Measurements from ENCODE around the gene PCDH7.

The PCDH7 gene

GRCh38 chr4:30727409-30727808, 7.2 kb downstream of the PCDH7 start:
- no peak for DNase-seq (ENCODE audit: low spot score)

GRCh38 chr4:30728311-30728710, 8.1 kb downstream of the PCDH7 start:
- no peak for DNase-seq (ENCODE audit: low spot score)

GRCh38 chr4:30743897-30744296, 23.7 kb downstream of the PCDH7 start:
- DNase-seq (ENCODE audit: low spot score): no peak

- DNase-seq (ENCODE audit: low spot score): no peak
Observed at GRCh38 chr4:30744386-30744785, 24.2 kb downstream of the PCDH7 start.

GRCh38 chr4:30744957-30745640, 24.9 kb downstream of the PCDH7 start:
- DNase-seq (ENCODE audit: low spot score): no peak

GRCh38 chr4:30746735-30747134, 26.6 kb downstream of the PCDH7 start:
- DNase-seq (ENCODE audit: low spot score): no peak

GRCh38 chr4:30753316-30753715, 33.1 kb downstream of the PCDH7 start:
- no peak for DNase-seq (ENCODE audit: low spot score)

GRCh38 chr4:30754021-30754420, 33.9 kb downstream of the PCDH7 start:
- no peak for DNase-seq (ENCODE audit: low spot score)

- no peak for DNase-seq (ENCODE audit: low spot score)
Observed at GRCh38 chr4:30755346-30755745, 35.2 kb downstream of the PCDH7 start.

- no peak for DNase-seq (ENCODE audit: low spot score)
Observed at GRCh38 chr4:30756553-30756952, 36.4 kb downstream of the PCDH7 start.

- peak; percentile 11 for DNase-seq (ENCODE audit: low spot score)
Observed at GRCh38 chr4:30757357-30757756, 37.2 kb downstream of the PCDH7 start.

GRCh38 chr4:30760551-30760950, 40.4 kb downstream of the PCDH7 start:
- no peak for DNase-seq (ENCODE audit: low spot score)

- DNase-seq (ENCODE audit: low spot score): no peak
Observed at GRCh38 chr4:30763321-30763727, 43.2 kb downstream of the PCDH7 start.

- no peak for DNase-seq (ENCODE audit: low spot score)
Observed at GRCh38 chr4:30765022-30765421, 44.9 kb downstream of the PCDH7 start.

GRCh38 chr4:30767147-30767845, 47.1 kb downstream of the PCDH7 start:
- DNase-seq (ENCODE audit: low spot score): no peak

- no peak for DNase-seq (ENCODE audit: low spot score)
Observed at GRCh38 chr4:30768277-30768676, 48.1 kb downstream of the PCDH7 start.

GRCh38 chr4:30769093-30769492, 48.9 kb downstream of the PCDH7 start:
- peak; percentile 7 for DNase-seq (ENCODE audit: low spot score)

GRCh38 chr4:30770049-30770549, 49.9 kb downstream of the PCDH7 start:
- DNase-seq (ENCODE audit: low spot score): peak; percentile 8

GRCh38 chr4:30770812-30771211, 50.6 kb downstream of the PCDH7 start:
- no peak for DNase-seq (ENCODE audit: low spot score)

GRCh38 chr4:30776451-30776850, 56.3 kb downstream of the PCDH7 start:
- no peak for DNase-seq (ENCODE audit: low spot score)

GRCh38 chr4:30776921-30777415, 56.8 kb downstream of the PCDH7 start:
- DNase-seq (ENCODE audit: low spot score): no peak

All from iPS-NIHi11 (cell line).